NCI-H524 (cell line): ENCODE data around the gene PLAC8L1.
"Not testable (repeated sequence)": the region's sequence is repeated elsewhere in the genome, so short reads cannot be mapped to it uniquely, and the experiment has no call there.

Experiments
- DNase-seq, 2 experiments: peaks; one replicate each; lab custom pipeline; 2025; lab: John Stamatoyannopoulos, UW

PLAC8L1 gene, protein sequence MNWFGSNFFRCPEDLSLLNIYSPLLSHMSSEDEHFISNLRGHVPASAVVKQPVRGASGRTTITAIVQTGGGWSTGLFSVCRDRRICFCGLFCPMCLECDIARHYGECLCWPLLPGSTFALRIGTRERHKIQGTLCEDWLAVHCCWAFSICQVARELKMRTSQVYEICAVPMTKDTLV

DNA sequence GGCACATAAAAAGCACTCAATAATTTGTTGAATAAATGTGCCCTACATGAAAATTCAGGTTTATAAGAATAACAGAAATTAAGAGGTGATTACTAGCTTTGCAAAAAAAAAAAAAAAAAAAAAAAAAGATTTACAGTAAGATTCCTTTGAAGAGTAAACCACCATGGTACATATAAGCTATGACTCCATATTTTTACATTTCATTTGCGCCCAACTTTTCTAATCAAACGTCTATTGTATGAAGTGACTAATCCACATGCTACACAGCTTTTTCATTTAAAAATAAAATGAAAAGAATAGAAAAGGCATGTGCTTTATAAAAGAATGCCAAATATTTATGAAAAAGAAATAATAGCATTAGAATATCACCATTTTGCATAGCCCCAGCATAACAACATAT, at the start of gene PLAC8L1:
PLAC8L1 (minus strand) TSS at position 101 of the 400 bp plus-strand sequence. CDS start 1,266 bp downstream, outside the sequence.
- no peak for DNase-seq

DNA sequence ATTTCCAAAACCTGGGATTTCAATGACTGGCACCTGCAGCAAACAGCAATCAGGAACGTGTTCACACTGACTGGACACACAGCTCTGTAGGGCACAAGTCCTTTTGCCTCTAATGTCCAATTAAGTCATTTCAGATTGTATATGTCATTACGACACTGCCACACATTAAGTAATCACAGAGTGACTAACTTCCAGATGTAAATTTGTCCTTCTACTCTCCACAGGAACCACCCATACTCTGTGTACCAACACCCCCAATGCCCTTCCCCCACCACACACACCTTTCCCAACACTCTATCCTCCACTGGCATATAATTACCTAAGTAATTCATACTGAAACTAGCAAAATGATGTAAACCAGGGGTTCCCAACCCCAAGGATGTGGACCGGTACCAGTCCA, 46.6 kb upstream of the PLAC8L1 start:
- no peak for DNase-seq

DNA sequence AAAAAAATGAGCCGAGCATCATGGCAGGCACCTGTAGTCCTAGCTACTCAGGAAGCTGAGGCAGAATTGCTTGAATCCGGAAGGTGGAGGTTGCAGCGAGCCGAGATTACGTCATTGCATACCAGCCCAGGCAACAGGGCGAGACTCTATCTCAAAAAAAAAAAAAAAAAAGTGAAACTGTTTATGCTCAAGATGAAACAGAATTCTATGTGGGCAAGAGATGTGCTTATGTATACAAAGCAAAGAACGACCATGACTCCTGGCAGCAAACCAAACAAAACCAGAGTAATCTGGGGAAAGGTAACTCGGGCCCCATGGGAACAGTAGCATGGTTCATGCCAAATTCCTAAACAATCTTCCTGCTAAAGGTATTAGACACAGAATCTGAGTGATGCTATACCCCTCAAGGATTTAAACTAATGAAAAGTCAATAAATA, 32.6 kb upstream of the PLAC8L1 start:
- no peak for DNase-seq

DNA sequence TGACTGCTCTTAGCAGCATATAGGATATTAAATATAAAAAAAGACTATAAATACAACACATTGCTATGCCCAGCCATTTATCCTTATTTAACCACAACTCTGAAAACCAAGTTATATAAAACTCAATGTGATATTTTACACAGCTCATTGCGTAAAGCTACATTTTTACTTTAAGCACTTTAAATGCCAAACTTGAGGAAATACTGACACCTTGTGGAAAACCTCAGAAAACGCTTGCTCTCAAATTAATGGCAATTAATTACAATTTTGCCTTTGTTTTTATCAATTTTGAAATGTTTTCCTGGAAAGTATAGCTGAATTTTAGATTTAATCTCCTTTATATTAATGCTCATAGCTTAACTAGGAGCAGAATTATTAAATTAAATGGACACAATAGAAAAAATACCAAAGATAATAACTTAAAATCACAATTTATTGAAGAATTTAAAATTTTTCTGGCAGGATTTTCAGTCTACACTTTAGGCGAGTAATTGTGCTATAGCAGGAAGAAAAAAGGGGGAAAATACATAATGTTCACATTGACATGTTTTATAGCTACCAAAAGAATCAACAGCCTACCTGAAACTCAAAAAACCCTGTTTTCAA, 25.2 kb upstream of the PLAC8L1 start:
- DNase-seq: peak in 1 of 2 experiments; percentile 19

DNA sequence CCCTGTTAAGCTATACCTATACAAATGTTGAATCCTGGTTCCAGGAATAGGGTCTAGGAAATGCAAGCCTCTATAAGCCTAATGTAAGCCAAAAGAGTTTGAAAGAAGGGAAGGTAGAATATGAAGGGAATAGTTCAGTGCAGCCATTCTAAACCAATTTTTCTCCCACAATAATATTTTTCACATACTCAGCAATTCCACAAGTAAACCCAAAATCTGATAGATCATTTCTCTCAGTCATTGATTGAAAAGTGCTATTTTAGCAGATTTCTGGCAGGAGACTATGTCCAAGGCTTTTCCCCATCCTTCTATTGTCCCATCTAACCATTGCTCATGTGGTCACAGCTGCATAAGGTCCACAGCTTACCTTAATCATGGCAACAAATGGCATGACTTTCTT, 20.7 kb upstream of the PLAC8L1 start:
- DNase-seq: no peak

DNA sequence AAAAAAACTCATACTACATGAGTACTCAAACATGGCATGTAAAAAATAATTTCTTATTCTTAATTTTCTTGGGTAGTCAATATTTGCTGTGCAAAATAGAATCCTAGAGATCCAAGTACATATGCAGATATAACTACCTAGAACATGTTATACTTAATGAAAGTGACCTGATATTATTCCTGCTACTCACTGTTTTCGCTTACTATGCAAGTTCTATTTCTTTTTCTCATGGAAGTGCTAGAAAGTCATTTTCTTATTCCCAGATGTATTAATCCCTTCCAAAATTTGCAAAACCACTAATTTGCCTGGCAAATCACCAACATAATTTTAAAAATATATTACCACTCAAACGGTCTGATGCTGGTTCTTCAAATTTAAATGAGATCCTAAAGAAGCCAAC, 19.2 kb upstream of the PLAC8L1 start:
- DNase-seq: no peak

DNA sequence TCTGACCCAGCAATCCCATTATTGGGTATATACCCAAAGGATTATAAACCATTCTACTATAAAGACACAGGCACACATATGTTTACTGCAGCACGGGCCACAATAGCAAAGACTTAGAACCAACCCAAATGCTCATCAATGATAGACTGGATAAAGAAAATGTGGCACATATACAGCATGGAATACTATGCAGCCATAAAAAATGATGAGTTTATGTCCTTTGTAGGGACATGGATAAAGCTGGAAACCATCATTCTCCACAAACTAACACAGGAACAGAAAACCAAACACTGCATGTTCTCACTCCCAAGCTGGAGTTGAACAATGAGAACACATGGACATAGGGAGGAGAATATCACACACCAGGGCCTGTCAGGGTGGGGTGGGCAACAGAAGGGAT, 16.1 kb upstream of the PLAC8L1 start:
- not testable (repeated sequence) for DNase-seq

DNA sequence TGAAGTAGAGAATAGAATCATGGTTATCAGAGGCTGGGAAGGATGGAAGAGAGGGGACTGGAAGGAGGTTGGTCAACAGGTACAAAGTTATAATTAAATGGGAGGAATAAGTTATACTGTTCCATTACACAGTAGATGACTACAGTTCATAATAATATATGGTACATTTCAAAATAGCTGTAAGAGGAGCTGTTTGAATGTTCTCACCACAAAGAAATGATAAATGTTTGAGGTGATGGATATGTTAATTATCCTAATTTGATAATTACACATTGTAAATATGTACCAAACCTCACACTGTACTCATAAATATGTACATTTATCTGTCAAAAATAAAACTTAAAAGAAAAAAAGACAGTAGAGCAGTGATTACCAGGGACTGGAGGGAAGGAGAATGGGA, 12.9 kb upstream of the PLAC8L1 start:
- no peak for DNase-seq

DNA sequence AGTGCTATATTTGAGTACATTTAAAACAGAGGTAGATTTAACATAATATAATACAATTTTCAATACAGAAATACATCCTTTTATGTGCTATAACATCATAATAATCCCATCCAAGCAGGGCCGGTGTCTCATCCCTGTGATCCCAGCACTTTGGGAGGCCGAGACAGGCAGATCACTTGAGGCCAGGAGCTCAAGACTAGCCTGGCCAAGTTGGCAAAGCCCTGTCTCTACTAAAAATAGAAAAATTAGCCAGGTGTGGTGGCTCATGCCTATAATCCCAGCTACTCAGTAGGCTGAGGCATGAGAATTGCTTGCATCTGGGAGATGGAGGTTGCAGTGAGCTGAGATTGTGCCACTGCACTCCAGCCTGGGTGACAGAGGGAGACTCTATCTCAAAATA, 11.8 kb upstream of the PLAC8L1 start:
- DNase-seq: not testable (repeated sequence)

DNA sequence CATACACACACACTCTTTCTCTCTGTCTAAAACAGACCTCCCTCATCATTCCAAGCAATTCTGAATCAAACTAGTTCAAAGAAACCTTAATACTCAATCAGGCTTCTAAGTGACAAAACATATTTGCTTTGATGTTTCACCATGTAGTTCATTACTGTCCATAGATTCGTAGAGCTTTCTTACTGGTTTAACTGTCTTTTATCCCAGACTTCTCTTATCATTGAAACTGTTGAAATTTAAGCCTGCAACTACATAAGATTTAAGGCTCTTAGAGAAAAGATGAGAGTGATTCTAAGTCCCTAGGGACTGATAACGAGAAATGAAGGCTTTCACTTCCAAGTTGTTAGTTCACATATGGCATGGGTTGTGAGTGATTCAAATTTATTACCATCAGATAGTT, 11.0 kb upstream of the PLAC8L1 start:
- DNase-seq: peak in 1 of 2 experiments; percentile 32

DNA sequence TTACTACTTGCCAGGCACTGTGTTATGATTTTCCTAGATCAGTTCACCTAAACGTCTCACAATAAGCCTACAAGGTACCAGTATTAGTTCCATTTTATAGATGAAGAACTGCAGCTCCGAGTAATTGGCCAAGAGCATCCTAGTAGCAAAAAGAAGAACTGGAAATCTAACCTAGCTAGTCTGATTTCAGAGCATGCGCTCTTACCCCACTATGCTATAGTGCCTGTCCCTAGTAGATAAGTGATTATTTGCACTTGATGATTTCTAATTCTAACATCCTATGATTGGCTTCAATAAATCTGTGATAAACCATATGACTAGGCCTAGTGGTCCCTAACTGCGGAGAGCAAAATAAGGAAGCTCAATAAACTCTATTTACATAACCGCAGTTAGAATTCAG, 7.1 kb upstream of the PLAC8L1 start:
- DNase-seq: no peak

DNA sequence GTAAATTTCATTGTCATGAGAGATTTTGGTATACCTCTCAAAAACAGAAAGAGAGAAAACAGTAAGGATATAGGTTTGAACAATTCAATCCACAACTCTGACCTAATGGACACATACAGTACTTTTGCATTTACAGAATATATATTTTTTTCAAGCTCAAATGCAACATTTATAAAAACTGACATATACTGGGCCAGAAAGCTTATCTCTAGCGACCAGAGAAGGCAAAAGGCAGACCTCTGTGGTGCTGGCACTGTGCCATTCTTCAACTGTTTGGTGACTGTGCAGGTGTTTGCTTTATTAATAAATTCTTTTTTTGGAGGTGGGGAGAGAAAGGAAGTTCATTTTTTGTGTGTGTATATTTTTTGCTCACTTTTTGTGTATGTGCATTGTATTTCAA, 6.0 kb upstream of the PLAC8L1 start:
- DNase-seq: no peak

DNA sequence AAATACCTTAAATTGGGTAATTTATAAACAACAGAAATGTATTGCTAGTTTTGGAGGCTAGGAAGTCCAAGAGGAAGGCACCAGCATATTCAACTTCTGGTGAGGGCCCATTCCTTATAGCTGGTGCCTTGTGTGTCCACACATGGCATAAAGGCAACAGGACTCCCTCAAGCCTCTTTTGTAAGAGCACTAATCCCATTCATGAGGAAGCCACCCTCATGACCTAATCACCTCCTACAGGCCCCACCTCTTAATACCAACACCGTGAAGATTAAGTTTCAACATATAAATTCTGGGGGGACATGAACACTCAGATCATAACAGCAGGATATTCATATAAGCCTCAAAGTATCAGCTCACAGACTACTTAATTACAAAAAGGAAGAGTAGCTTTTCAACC, 4.0 kb upstream of the PLAC8L1 start:
- DNase-seq: peak; percentile 3 to 60

DNA sequence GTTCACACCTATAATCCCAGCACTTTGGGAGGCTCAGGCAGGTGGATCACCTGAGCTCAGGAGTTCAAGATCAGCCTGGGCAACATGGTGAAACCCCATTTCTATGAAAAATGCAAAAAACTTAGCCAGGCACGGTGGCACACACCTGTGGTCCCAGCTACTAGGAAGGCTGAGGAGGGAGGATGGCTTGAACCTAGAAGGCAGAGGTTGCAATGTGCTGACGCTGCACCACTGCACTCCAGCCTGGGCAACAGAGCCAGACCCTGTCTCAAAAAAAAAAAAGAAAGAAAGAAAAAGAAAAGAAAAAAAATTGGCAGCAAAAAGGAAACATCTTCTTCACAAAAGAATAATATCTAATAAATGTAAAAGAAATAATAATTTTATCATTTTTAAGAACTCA, 3.5 kb upstream of the PLAC8L1 start:
- not testable (repeated sequence) for DNase-seq

DNA sequence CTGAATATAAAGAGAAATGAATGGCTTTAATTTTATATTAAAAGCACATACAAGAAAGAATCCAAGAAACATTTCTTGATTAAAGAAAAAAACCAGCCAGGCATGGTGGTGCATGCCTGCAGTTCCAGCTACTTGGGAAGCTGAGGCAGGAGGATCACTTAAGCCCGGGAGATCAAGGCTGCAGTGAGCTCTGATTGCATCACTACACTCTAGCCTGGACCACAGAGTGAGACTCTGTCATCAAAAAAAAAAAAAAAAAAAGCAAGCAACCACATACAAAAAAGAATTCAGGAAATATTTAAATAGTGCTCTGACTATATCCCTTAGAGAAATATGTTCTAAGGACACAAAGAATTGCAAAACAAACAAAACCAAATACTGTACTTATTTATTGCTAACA, 2.5 kb upstream of the PLAC8L1 start:
- no peak for DNase-seq

DNA sequence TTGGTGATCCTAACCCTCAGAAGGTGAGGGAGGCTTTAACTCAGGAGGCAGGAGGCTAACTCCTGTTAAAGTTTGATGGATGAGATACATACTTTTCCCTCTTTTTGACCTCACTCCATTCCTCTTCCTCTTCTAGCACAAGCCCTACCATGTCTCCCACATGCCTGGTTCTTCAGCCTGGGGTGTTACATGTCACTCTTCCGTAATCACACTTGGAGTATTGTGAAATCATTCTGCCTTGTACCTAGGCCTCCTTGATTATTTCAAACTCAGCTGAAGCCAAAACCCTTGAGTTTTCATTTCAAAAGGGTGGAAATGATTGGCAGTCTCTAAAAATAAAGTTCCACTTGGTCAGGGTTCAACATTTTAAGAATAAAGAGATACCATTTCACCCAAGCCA, 1.8 kb downstream of the PLAC8L1 start:
- DNase-seq: no peak

DNA sequence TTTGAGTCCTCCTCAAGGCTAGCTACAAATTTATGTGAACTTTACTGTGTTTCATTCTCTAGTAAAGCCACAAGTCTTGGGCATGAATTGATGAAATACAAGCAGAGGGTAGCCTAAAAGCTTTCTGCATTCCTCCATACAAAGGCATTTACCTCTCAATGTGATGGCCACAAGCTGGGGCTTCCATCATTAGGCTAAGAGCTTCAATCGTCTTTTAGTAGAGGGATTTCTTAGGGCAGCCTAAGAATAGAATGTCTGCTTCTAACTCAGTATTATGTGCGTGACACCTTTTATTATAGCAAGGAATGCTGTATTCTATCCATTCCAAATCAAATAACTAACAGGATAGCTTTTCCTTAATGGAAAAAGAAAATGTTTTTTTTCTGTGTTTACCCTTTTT, 3.7 kb downstream of the PLAC8L1 start:
- DNase-seq: no peak

DNA sequence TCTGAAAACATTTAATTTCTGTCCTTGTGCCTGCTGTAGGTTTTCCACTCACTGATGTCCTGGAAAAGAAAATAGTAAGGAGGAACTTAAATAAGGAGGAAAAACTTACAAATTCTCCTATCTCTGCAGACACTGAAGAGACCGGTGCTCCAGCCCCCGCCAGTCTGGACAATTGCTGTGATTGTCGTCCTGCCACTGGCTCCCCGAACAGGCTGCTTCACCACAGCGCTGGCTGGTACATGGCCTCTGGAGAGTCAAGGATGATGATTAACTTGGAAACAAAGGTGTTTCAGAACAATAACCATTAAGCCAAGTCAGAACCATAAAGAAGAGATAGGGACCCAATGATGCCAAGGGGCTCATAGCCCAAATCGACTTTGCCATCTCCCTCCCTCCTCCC, 7.3 kb downstream of the PLAC8L1 start:
- no peak for DNase-seq

DNA sequence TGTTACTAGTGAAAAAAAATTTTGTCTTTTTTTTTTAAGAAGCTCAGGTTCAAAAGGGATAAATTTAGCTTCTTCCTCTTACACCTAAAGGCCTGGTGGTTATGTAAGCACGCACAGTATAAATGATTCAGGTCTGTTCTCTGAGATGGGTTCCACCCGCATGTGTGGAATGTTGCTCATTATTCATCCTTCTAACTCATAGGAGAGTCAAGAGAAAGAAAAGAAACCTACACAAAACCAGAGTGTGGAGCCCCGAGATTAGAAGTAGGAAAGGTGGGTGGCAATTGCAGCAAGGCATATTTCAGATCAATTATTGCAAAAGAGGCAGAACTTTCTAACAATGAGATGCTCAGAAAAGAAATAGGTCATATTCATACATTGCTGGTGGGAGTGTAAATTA, 13.5 kb downstream of the PLAC8L1 start:
- DNase-seq: no peak

DNA sequence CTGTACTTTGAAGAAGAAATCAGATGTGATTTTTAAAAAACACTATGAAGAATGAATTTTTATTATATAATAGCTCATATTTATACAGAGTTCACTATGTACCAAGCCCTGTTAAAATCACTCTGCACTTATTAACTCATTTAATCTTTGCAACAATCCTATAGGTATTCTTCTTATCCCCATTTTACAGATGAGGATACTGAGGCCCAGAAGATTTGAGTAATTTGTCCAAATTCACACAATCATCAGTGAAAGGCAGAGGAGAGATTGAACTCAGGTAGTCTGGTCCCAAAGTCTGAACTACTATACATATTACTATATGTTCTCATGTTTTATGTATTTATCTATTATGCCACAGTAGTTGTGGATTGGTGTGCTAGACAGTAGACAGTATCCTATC, 16.1 kb downstream of the PLAC8L1 start:
- no peak for DNase-seq

DNA sequence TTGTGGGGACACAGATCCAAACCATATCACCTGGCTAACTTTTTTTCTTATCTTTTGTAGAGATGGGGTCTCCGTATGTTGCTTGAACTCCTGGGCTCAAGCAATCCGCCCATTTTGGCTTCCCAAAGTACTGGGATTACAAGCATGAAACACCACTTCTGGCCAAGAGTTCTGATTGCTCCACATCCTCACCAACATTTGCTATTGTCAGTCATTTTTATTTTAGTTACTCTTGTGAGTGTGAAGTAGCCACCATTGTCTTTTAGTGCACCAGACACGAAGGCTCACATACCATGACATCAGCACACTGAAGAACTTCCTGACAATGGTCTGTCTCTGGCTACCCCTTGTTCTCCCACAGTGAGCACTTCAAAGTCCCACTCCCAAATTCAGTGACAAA, 17.3 kb downstream of the PLAC8L1 start:
- no peak for DNase-seq

DNA sequence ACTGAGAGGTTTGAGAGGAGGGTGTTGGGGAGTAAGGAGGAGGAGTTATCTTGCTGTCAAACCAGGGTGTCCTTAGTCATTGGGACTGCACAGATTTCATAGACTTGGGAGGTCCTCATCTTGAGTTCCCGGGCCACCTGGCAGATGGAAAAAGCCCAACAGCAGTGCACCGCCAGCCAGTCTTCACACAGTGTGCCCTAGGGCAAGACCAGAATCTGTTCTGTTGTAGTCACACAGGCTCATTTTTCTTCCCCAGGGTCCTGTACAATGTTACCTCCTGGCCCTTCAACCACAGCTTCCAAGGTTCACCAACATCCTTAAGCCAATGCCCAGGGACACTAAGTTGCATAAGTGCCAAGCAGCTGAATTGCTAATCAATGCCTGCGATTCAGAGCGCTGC, 21.0 kb downstream of the PLAC8L1 start:
- DNase-seq: no peak

DNA sequence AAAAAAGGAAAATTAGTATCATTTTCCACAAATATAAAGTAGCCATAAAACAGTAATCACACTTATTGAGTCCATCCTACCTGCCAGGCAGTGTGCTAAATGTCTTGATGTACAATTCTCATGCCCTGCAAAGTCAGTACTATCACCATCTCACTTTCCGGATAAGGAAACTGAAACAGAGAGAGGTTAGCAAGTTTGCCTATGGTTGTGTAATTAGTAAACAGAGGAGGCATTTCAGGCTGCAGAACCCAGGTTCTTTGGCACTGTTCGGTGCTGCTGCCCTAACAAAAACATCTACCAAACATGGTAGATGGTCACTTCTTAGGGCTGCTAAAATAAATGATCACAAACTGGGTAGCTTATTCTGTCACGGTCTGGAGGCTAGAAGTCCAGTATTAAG, 22.6 kb downstream of the PLAC8L1 start:
- DNase-seq: no peak

DNA sequence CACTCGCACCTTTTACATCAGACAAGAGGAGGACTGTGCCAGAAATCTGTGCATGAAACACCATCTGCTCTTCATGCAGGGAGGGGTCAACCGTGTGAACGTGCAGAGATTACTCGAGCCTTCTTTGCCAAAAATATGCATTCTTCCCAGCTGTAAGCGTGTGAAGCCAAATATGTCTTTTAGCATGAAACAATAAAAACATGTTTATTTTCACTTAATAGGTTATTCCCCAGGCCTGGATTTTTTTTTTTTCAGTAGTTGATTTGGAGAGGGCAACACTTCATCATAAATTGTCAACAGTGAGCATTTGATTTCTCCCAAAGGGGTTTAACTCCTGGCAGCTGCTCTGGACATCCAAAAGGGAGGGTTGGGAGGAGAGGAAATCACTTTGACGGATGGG, 23.8 kb downstream of the PLAC8L1 start:
- DNase-seq: peak; percentile 14 to 67
